Measurements from ENCODE around the gene BOLL. TPM values are rescaled to one million over a fixed set of nuclear protein-coding genes. Genes with fewer than 3 reads are reported as not detected.
"Not testable (repeated sequence)": the region's sequence is repeated elsewhere in the genome, so short reads cannot be mapped to it uniquely, and the experiment has no call there.

BOLL gene
- not detected for polyA plus RNA-seq (2012; ENCODE audit: insufficient read depth, insufficient read length)

DNA sequence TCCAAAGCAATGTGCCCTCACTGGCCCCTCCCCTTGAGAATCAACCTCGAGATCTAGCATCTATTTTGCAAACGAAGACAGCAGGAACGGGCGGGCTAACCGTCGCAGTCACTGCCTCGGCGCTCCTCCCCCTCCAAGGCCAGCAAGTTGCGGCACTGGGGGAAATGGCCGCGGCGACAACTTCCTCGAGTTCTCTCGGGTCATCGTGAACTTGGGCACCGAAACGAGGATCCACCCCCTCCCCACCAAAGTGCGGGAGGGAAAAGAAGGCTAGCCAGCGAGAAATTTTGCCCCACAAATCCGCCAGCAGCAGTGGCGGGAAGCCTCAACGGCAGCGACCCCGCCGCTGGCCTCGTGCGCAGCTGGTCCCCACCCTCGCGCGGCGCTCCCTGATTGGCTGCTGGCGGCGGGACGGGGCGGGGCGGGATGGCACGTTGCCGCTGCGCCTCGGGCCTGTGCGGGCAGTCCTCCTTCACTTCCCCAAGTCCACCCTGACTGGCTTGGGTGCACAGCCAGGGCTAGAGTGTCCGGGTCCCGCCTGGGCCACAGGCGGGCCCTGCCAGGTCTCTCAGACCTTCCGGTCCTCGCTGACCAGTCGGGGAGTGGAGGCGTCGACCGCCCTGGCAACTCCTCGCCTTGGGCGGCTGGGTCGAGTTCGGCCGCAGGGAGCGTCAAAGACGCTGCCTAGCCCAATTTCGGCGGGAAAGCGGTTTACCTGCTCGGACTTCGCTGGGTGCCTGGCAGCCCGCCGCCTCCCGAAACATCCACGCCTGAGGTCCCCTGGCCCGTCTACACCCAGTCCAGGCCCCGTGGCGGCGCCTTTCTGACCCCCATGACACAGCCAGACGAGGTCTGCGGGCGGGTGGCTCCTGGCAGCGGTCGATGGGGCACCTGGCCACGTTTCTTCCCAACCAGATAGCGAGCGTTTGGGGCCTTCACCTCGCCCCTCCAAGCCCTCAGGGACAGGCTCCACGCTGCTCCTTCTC is at the start of gene BOLL:
TSS of gene BOLL (minus strand) at position 364 of the 986 bp plus-strand sequence. CDS start 3,469 bp downstream, outside the sequence.
- H3K4me3 ChIP-seq (ENCODE audit: low read length) = no peak within 1 kb of the TSS
- no peak for DNase-seq (ENCODE audit: low read depth, low spot score)

- DNase-seq (ENCODE audit: low read depth, low spot score); H3K4me3 ChIP-seq (ENCODE audit: low read length): not testable (repeated sequence)
These were observed 49.7 kb upstream of the BOLL start for GRCh38 chr2:197834771-197835170.

GRCh38 chr2:197828464-197829135 is 43.5 kb upstream of the BOLL start:
- DNase-seq (ENCODE audit: low read depth, low spot score) = no peak
- no peak overlapping the region for H3K4me3 ChIP-seq (ENCODE audit: low read length)

GRCh38 chr2:197827618-197828017 is 42.5 kb upstream of the BOLL start:
- DNase-seq (ENCODE audit: low read depth, low spot score) = no peak
- no peak overlapping the region for H3K4me3 ChIP-seq (ENCODE audit: low read length)

- no peak overlapping the region for H3K4me3 ChIP-seq (ENCODE audit: low read length)
- no peak for DNase-seq (ENCODE audit: low read depth, low spot score)
These were observed 37.2 kb upstream of the BOLL start for GRCh38 chr2:197822333-197822732.

DNA sequence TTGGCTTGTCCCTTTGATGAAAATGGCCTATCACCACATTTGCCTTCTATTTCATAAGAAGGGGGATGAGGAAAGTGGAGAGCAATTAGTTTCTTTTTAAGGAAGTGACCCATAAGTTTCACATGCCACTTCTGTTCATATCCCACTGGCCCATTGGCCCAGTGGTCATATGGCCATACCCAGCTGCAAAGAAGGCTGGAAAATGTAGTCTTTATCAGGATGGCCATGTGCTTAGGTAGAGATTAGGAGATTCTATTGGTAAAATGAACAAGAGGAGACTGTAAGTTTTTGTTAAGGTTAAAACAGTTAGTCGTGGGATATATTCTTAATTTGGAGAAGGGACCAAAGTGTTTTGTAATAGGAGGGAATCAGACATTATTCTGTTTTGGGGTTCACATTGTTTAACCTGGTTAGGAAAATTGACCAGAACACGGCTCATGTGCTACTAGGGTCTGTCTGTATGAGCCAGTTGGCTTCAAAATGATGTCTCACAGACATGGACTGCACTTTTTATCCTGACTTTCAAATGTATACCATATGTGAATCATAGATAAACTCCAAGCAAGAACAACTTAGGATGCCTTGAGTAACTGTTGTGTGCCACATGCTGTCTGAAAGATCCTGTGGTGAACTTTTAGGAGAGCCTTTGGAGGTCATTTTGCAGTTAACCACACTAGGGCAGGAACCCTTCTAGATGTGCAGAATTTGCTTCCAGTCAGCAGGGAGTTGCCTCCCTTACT is 36.6 kb upstream of the BOLL start:
- DNase-seq (ENCODE audit: low read depth, low spot score) = no peak
- no peak overlapping the region for H3K4me3 ChIP-seq (ENCODE audit: low read length)

- DNase-seq (ENCODE audit: low read depth, low spot score) = no peak
- no peak overlapping the region for H3K4me3 ChIP-seq (ENCODE audit: low read length)
These were observed 29.4 kb upstream of the BOLL start for GRCh38 chr2:197814526-197814925.

DNA sequence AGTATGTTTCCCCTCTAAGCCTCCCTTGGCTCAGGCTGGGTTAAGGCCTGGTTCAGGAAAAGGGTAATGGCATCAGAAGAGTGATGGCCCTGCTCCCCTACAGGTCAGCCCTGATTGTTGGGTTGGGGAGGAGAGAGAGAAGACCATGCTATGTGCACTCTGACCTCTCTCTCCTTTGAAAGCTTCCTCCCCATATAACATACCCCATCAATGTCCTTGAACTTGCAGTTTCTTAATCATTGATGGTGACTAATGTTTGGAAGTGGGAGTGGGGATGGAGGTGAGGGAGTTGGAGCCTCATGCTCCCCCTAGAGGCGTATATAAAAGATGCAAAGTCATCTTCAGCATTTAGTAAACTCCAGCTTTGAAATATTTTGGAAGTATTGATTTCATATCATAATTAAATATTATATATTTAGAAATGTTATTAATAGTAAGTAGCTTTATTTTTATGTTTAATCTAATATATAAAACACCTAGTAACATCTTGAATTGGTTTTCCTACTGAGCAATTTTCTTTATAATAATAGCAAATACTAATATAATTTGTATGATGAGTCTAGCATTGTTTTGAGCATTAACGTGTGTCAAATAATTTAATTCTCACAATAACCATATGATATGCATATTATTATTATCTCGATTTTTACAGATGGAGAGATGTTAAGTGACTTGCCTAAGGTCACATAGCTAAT is 28.1 kb upstream of the BOLL start:
- no peak for DNase-seq (ENCODE audit: low read depth, low spot score)
- no peak overlapping the region for H3K4me3 ChIP-seq (ENCODE audit: low read length)

DNA sequence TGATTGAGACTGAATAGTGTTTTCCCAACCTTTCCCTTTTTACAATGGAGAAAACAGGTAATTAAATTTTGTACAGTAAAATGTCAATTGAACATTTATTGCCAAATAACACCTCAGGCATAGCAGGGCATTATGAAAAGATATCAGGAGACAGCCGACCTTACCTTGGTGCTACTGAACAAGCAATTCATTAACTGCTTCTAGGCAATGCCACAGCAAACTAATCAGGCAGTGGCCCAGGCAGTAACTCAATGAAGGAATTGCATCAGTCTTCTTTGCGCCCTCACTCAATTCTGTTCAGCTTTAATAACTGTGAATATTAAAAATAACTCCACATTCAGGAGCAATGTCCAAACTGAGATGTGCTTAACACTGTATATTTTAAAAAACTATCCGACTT is 25.4 kb upstream of the BOLL start:
- no peak overlapping the region for H3K4me3 ChIP-seq (ENCODE audit: low read length)
- no peak for DNase-seq (ENCODE audit: low read depth, low spot score)

DNA sequence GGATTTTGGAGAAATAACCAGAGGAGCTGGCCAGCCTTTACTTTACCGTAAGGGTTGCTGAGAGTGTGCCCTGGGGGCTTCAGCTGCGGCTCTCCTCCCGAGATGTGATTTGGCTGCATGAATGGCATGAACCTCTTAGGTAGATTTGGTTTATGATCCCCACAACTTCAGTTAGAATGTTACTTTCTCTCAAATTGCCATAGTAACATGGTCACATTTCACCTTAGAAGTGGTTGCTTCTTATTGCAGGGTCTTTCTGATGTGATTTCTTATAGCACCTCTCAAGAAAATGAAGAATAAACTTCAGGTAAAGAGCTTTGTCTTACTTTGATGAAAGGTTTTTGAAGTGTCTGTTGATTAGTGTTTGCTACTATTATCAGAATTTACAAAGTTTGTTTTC is 24.9 kb upstream of the BOLL start:
- peak; percentile 75 for DNase-seq (ENCODE audit: low read depth, low spot score)

DNA sequence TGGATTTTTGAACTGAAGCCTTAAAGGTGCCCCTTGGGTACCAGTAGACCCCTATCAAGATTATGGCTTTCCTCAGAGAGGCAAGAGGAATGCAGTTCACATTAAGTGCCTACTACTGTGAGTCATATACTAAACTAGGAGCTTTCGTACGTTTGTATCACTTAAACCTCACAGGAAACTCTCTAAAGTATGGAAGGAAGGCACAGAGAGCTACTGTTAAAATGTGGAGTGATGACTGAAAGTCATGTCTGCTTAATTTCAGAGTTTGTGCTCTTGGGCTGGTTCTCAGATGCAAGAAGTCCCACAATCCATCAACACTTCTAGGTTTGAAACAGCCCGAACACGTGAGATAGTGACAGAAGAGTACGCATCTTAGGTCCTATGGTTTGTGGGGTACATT is 23.9 kb upstream of the BOLL start:
- no peak overlapping the region for H3K4me3 ChIP-seq (ENCODE audit: low read length)
- peak; percentile 39 for DNase-seq (ENCODE audit: low read depth, low spot score)

More for the DNA sequence above, 24.9 kb upstream of the BOLL start:
- H3K4me3 ChIP-seq (ENCODE audit: low read length) = no peak overlapping the region

DNA sequence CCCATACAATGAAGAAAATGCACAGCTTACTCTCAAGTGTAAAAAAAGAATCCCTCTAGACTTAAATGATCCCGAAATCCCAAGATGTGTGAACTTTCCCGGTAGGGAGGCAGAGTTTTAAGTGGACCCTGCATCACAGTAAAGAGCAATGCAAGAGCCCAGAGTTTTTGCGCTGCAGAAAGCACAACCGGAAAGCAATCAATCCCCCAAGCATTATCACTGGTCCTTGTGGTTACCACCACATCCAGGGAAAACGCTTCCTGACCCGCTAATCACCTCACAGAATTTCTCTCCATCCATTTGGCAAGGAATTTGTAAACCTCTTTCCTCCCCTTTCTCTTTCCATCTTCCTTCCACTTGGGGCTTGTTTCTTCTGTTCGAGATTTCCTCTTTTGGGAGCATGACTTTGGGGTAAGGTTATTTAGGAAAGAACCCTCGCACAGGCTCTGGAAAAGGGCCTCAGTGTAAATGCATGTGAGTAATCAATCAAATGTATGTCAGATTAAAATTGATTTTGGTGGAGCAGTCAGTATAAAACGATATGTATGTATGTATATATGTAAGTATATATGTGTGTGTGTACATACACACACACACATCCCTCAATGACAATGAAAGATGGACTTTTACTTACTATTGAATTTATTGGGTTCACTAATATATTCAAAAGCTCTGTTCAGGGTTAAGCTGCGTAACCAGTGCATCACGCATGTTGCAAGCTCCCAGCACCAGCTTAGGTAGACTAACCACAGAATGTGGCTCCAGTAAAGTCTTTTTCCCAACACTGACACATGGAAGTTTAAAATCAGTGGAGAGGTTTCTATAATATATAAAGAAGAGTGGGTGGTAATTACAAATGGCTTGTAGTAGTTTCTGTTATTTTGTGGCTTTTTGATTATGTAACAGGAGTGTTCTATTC is 20.9 kb upstream of the BOLL start:
- H3K4me3 ChIP-seq (ENCODE audit: low read length) = peak overlapping the region; percentile 65
- DNase-seq (ENCODE audit: low read depth, low spot score) = no peak

DNA sequence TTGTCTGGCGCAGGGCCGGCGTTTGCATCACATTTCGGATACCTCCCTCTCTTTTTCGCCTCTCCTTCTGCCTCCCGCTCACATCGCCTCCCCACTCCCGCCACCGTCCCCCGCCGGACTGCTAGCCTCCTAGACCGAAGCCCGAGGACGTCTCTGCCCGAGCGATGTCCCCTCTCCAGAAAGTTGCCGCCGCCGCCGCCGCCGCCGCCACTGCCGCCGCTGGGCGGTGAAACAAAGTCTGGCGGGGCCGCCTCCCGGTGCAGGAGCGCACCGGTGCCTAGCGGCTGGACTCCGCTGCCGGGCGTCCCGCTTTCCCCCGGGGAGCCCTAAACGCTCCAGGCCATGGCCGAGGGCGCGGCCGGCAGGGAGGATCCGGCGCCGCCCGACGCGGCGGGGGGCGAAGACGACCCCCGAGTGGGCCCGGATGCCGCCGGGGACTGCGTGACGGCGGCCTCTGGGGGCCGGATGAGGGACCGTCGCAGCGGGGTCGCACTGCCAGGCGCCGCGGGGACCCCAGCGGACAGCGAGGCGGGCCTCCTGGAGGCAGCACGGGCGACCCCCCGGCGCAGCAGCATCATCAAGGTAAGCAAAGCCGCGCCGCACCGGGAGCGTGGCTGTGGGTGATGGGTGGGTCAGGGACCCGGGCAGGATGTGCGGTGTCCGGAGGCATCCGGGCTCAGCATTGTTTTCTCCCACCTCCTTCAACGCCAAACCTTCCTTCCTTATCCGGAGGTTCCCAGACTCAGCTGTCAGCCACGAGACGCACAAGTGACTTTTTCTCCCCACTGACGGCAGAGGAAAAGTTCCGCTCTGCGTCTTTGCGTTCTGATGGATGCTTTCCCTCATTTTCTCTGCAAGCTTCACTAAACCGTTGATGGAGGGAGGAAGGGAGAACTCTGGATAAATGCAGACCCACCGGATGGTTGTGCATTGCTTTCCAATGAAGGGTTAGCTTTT is 19.9 kb upstream of the BOLL start:
- peak overlapping the region; percentile 65 for H3K4me3 ChIP-seq (ENCODE audit: low read length)
- no peak for DNase-seq (ENCODE audit: low read depth, low spot score)

- DNase-seq (ENCODE audit: low read depth, low spot score) = peak; percentile 92
- H3K4me3 ChIP-seq (ENCODE audit: low read length) = peak within 1 kb of the TSS; percentile 65
These were observed 19.1 kb upstream of the BOLL start, which contains the start of gene PLCL1 for GRCh38 chr2:197804049-197804757. PLCL1 (plus strand) TSS chr2:197804593.

DNA sequence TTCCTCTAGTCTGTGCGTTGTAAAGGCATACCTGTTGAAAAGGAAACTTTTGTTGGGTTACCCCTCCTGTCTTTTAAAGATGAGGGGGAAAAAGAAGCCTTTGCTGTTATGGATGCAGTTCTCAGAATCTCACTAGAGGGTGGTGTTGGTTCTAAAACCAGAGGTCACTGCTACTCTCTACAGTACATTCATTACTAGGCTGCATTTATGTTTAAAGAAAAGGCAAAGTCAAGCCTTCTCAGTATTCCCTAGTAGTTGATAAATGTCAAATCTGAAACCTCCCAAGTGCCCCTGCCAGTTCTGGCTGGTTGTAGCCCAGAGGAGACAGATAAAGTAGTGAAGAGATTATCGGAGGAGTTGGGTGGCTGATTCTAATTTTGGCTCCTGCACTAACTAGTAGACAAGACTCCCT is 17.9 kb upstream of the BOLL start:
- DNase-seq (ENCODE audit: low read depth, low spot score) = peak; percentile 68
- H3K4me3 ChIP-seq (ENCODE audit: low read length) = no peak overlapping the region

- H3K4me3 ChIP-seq (ENCODE audit: low read length) = no peak overlapping the region
- DNase-seq (ENCODE audit: low read depth, low spot score) = no peak
These were observed 15.9 kb upstream of the BOLL start for GRCh38 chr2:197801033-197801432.

Measured in Jurkat, Clone E6-1 (cell line).